ENCODE data around the gene PCSK2. TPM values are rescaled to one million over a fixed set of nuclear protein-coding genes. Genes with fewer than 3 reads are reported as not detected.
"Not testable (repeated sequence)": the region's sequence is repeated elsewhere in the genome, so short reads cannot be mapped to it uniquely, and the experiment has no call there.

PCSK2 gene
- total and polyA plus RNA-seq, 2 of the 8 experiments (the other 6 are each of a cell fraction or from before 2014, with no cell fraction given): 1.9 to 4.2 TPM

DNA sequence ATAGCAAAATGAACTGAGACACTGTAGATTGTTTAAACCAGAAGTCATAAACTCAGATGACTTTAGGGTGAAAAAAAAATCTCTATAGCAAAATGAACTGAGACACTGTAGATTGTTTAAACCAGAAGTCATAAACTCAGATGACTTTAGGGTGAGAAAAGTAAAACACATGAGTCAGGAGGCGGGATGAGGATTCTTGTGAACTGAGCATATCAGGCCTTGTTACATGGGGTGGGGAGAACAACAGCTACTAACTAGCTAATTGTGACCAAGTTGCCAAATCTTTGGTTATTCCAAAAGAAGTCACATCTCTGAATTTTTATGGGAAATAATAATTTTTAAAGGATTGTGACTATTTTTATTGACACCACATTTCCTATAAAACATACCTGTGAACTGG is 7.0 kb upstream of the PCSK2 start:
- H2AK5ac ChIP-seq (ENCODE audit: low read depth, low read length); H3K9ac ChIP-seq (replicated peaks in 1 of 4; ENCODE audit: extremely low read depth in 1 of 4, low read depth in 3 of 4, low read length in 3 of 4); H3K56ac ChIP-seq (replicated peaks; ENCODE audit: insufficient read length, low read depth, low read length); H2BK20ac ChIP-seq (ENCODE audit: low read length); H3K14ac ChIP-seq (ENCODE audit: insufficient read length); H4K20me1 ChIP-seq (replicated peaks in 1 of 2; ENCODE audit: control insufficient read depth in 1 of 2, insufficient read depth in 2 of 2, low read length in 2 of 2); H4K8ac ChIP-seq (ENCODE audit: extremely low read depth, insufficient read depth, low read length); H3K4ac ChIP-seq (replicated peaks; ENCODE audit: insufficient read length, low read depth, low read length); POLR2A ChIA-PET (ENCODE audit: partially characterized antibody); H3K23me2 ChIP-seq (ENCODE audit: low read depth, low read length); H3K4me2 ChIP-seq (ENCODE audit: insufficient read depth in 1 of 2, low read depth in 2 of 2, low read length in 2 of 2); DNase-seq (ENCODE audit: low read depth in 1 of 2, low spot score in 2 of 2); H3K9me3 ChIP-seq (ENCODE audit: insufficient read depth in 2 of 2, low read depth in 1 of 2, low read length in 1 of 2); H4K91ac ChIP-seq (replicated peaks; ENCODE audit: insufficient read length, low read length); H2AFZ ChIP-seq (ENCODE audit: low read length); H4K5ac ChIP-seq (ENCODE audit: insufficient read length, low read depth, low read length); H3K4me1 ChIP-seq (replicated peaks in 1 of 4; ENCODE audit: control insufficient read depth in 3 of 4, insufficient read depth in 4 of 4, low read length in 3 of 4); H2BK12ac ChIP-seq (ENCODE audit: low read depth, low read length); H2BK5ac ChIP-seq (ENCODE audit: low read depth, low read length); H3K36me3 ChIP-seq (ENCODE audit: control insufficient read depth in 2 of 4, insufficient read depth in 4 of 4, low read length in 3 of 4); H3K79me2 ChIP-seq (ENCODE audit: control insufficient read depth in 1 of 2, insufficient read depth in 2 of 2, low read length in 2 of 2); H3K27me3 ChIP-seq (replicated peaks in 1 of 4; ENCODE audit: control insufficient read depth in 3 of 4, extremely low read depth in 1 of 4, insufficient read depth in 3 of 4, low read length in 3 of 4); H3K27ac ChIP-seq (ENCODE audit: low read depth, low read length); FAIRE-seq; H2BK120ac ChIP-seq (replicated peaks; ENCODE audit: low read depth, low read length); H2BK15ac ChIP-seq (ENCODE audit: low read length); H3K4me3 ChIP-seq (ENCODE audit: extremely low read depth in 1 of 4, insufficient read depth in 2 of 4, low read depth in 3 of 4, low read length in 4 of 4); H3K18ac ChIP-seq (ENCODE audit: extremely low read depth, low read length); H3K79me1 ChIP-seq (ENCODE audit: low read depth, low read length); H3K23ac ChIP-seq (ENCODE audit: insufficient read length): not testable (repeated sequence)
- WGBS, 2 experiments (ENCODE audit: extremely low coverage in 1 of 2, insufficient coverage in 1 of 2, insufficient read length in 1 of 2, insufficient replicate concordance in 2 of 2, low coverage in 1 of 2, low lambda C conversion rate in 2 of 2, missing lambda C conversion rate in 1 of 2): 92% methylated on average over 1 of the region's 1 CpG; no CpG with 5 or more reads in 1 of the 2 experiments
- CTCF ChIA-PET (ENCODE audit: partially characterized antibody): interaction anchor here (0.9 kb wide), 1 partner anchor 9 kb away, joined by 3 read pairs; no protein-coding TSS in a partner anchor

Measured in H1 (cell line).